Activated T-cell treated with anti-CD3 and anti-CD28 coated beads for 4 hours (primary cell): ENCODE results near the gene CCDC73.
"Not testable (repeated sequence)": the region's sequence is repeated elsewhere in the genome, so short reads cannot be mapped to it uniquely, and the experiment has no call there.

Experiments used
- DNase-seq: peaks from one replicate; pipeline ENCODE4 v3.0.0-alpha.2; 2020

Gene CCDC73

GRCh38 chr11:32794439-32794838, at the start of gene CCDC73:
Gene CCDC73 (minus strand): TSS chr11:32794662. CDS start chr11:32760243, 34,419 bp downstream.
- no peak for DNase-seq

- DNase-seq, result no peak
Observed at GRCh38 chr11:32843544-32843943, 49.1 kb upstream of the CCDC73 start.

GRCh38 chr11:32840587-32840986, 46.1 kb upstream of the CCDC73 start:
- no peak for DNase-seq

- DNase-seq, result no peak
Observed at GRCh38 chr11:32839308-32839707, 44.8 kb upstream of the CCDC73 start.

GRCh38 chr11:32838505-32839274, 44.2 kb upstream of the CCDC73 start:
- DNase-seq, result no peak

GRCh38 chr11:32836946-32837345, 42.5 kb upstream of the CCDC73 start:
- no peak for DNase-seq

- DNase-seq, result no peak
Observed at GRCh38 chr11:32833921-32834320, 39.5 kb upstream of the CCDC73 start.

- no peak for DNase-seq
Observed at GRCh38 chr11:32831221-32831620, 36.8 kb upstream of the CCDC73 start.

- DNase-seq, result no peak
Observed at GRCh38 chr11:32830796-32831195, 36.3 kb upstream of the CCDC73 start.

- no peak for DNase-seq
Observed at GRCh38 chr11:32830413-32830738, 35.9 kb upstream of the CCDC73 start.

GRCh38 chr11:32829680-32830412, 35.4 kb upstream of the CCDC73 start, which contains the start of gene PRRG4:
Gene PRRG4 (plus strand): TSS chr11:32829927. CDS start chr11:32830530, 603 bp downstream.
- DNase-seq, result no peak

- no peak for DNase-seq
Observed at GRCh38 chr11:32829157-32829679, 34.8 kb upstream of the CCDC73 start.

- no peak for DNase-seq
Observed at GRCh38 chr11:32827276-32827675, 32.8 kb upstream of the CCDC73 start.

- DNase-seq, result no peak
Observed at GRCh38 chr11:32826113-32826512, 31.7 kb upstream of the CCDC73 start.

- not testable (repeated sequence) for DNase-seq
Observed at GRCh38 chr11:32823617-32824016, 29.2 kb upstream of the CCDC73 start.

- no peak for DNase-seq
Observed at GRCh38 chr11:32821917-32822560, 27.6 kb upstream of the CCDC73 start.

- no peak for DNase-seq
Observed at GRCh38 chr11:32821517-32821916, 27.1 kb upstream of the CCDC73 start.

GRCh38 chr11:32820497-32820896, 26.0 kb upstream of the CCDC73 start:
- no peak for DNase-seq

- DNase-seq, result no peak
Observed at GRCh38 chr11:32819187-32819586, 24.7 kb upstream of the CCDC73 start.

- no peak for DNase-seq
Observed at GRCh38 chr11:32817852-32818183, 23.4 kb upstream of the CCDC73 start.

GRCh38 chr11:32817181-32817851, 22.9 kb upstream of the CCDC73 start:
- DNase-seq, result no peak

GRCh38 chr11:32809313-32809712, 14.9 kb upstream of the CCDC73 start:
- DNase-seq, result peak; percentile 12

- no peak for DNase-seq
Observed at GRCh38 chr11:32796425-32796824, 2.0 kb upstream of the CCDC73 start.
